Endometrium (tissue), 2 donors: ENCODE measurements around the gene PGM1.

Experiments
- FAIRE-seq: peaks from 2 replicates; lab custom pipeline; 2012; peaks lifted over from hg19 to GRCh38; lab: Jason Lieb, UNC
- donor health status: control.
- donor health status: control.

The PGM1 gene

DNA sequence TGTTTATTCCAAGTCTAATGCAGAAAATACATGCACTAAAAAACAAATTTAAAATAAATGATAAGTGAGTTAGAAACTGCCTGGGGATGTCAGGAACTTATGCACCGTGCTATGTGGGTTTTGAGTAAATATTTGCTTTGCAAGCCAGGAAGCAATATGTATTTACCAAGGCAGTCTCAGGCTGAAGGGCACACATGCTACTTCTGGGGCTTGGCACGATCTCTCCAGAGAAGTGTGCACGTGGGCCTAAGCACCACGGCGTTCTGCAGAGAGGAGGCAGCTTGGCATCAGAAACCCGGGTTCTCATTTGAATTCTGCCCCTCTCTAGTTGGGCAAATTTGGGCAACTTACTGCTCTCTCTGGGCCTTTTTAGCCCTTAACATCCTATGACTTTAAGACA, 108.0 kb downstream of the PGM1 start:
- no peak for FAIRE-seq

DNA sequence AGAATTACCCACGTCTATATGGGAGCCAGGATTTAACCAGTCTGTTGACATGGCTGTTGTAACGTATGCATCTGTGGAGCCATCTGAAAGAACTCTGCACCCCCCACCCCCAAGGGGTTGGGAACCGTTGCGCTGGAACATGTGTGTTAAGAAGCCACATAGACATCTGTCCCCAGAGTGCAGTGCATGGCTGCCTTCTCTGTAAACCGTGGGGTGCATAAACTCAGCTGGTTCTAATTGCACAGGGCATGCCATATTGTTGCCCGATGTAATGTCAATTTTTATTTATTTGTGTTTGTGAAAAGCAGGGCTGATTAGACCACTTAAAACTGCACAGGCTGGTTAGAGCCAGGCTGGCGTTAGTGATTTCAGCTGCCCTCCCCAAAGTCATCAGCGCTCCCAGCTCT, 110.5 kb downstream of the PGM1 start:
- no peak for FAIRE-seq

DNA sequence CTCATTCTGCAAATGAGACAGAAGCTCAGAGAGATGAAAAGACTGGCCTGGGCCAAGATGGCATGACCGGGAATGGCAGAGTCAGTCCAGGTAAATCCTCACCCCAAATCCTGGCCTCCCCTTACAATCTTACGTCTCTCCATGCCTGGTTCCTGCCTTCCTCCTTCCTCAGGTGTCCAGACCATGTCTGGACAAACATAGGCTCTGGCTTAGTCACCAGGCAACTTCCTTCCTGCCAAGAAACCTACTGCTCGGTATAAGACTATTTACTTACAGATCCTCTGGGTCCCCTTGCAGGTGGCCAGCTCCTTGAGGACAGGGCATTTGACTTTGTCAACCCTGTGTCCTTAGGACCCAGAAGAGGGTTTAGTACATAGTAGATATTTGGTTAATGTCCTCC, 111.2 kb downstream of the PGM1 start:
- no peak for FAIRE-seq

DNA sequence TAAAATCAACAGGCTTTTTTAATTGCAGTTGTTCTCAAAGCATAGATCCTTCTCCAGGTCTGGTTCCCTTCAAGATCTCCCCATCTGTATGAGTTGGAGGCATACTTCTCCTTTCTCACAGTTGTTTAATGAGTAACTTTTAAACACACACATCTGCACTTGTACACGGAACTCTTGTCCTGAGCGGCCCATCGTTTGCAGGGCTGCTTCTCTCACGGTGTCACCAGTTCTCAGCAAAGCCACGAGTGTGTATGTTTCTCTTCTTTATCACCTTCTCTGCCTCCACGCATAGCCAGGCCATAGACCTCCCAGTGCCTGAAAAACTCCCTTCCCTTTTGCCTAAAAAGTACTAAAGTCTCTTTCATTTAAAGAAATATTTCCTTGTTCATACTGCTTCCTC, 111.9 kb downstream of the PGM1 start:
- no peak for FAIRE-seq

DNA sequence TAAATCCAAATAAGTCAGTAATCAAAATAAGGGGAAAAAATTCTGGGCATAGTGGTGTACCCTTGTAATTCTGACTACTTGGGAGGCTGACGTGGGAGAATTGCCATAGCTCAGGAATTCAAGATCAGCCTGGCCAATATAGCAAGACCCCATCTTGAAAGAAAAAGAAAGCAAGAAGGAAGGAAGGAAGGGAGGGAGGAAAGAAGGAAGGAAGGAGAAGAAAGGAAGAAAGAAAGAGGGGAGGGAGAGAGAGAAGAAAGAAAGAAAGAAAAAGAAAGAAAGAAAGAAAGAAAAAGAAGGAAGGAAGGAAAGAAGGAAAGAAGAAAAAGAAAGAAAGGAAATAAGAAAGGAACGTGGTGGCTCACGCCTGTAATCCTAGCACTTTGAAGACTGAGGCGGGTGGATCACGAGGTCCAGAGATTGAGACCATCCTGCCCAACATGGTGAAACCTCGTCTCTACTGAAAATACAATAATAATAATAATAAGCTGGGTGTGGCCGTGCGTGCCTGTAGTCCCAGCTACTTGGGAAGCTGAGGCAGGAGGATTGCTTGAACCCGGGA, 116.1 kb downstream of the PGM1 start:
- no peak for FAIRE-seq
